Erythroblast (primary cell): ENCODE measurements around the gene DIP2A.

Source experiments
- GATA1 ChIP-seq: IDR thresholded peaks from 2 replicates; pipeline ENCODE4 v1.6.1; 2011; ENCODE audit warnings: low read depth, mild to moderate bottlenecking, control low read depth, low read length, moderate library complexity
- POLR2A ChIP-seq: IDR thresholded peaks from 2 replicates; pipeline ENCODE4 v1.6.1; 2011; ENCODE audit warnings: mild to moderate bottlenecking, low read length

DNA sequence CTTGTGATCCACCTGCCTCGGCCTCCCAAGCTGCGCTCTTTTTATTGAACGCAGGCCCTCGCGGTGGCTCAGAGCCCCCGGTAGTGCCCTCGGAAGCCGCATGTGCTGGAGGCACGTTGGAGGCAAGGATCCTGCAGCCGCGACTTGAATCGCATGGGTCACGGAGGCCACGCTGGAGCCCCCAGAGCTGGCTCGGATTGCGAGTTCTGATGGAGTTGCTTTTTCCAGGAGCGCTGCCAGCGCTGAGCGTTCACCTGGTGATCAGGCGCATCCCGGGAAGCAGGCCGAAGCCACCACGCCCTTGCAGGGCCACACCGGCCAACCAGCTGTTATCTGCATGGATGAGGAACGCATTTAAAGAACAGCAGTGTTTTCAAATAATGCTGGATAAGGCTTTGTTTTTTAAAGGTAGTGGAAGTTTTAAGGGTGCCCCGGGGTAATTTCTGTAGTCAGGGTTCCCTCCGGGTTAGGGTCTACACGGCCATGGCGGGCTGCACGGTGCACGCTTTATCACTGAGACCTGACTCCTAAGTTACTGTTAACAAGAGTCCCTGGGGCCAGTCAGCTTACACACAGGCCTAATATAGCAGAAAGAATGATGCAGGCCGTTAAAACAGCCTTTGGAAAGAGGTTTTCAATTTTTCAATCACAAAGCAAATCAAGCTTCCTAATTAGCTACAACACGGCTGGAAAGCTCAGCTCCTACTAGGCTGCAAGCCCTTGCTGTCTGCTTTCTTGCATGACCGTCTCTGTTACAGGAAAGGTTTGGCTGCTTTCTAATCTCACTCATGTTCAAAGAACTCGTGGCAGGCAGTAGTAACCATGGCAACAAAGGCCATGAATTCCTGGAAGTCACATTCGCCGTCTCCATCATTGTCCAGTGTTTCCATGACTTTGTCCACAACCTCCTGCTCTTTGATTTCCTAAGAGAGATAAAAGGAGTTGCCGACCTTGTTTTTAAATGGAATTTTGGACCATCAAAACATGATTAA, 140.2 kb downstream of the DIP2A start:
- TF ChIP-seq POLR2A = no peak
- no peak for TF ChIP-seq GATA1
